Measurements from ENCODE around the gene DHRS2. TPM values are rescaled to one million over a fixed set of nuclear protein-coding genes. Genes with fewer than 3 reads are reported as not detected.

The DHRS2 gene
- total and polyA plus RNA-seq, 2 of the 4 experiments (the other 2 are of a cell fraction) = 0.12 to 0.18 TPM

GRCh38 chr14:23653051-23653450 lies 16.9 kb downstream of the DHRS2 start:
- no peak overlapping the region for H2BK120ac ChIP-seq (ENCODE audit: low read depth, low read length)
- H2AK9ac ChIP-seq (replicated peaks; ENCODE audit: low read depth, low read length, poor library complexity) = no peak overlapping the region
- no peak overlapping the region for H4K5ac ChIP-seq (ENCODE audit: low read depth, low read length)
- H3K36me3 ChIP-seq (ENCODE audit: control insufficient read depth, insufficient read depth, low read length) = no peaks in the 10 kb centered on the region
- no peaks in the 10 kb centered on the region for H3K9me1 ChIP-seq (ENCODE audit: insufficient read depth, low read length)
- TF ChIP-seq RFX5 (IDR thresholded peaks at IDR 0.05; ENCODE audit: low read depth, low read length) (no peak), POLR2A (IDR thresholded peaks at IDR 0.05; ENCODE audit: low read depth, low read length) (no peak), CEBPB (IDR thresholded peaks at IDR 0.05; ENCODE audit: low read depth, low read length) (no peak), BHLHE40 (IDR thresholded peaks at IDR 0.05; ENCODE audit: low read depth, low read length) (no peak), SMC3 (IDR thresholded peaks at IDR 0.05; ENCODE audit: low read depth, low read length) (no peak), CTCF (conservative IDR thresholded peaks at IDR 0.05; ENCODE audit: low read depth, low read length) (no peak), RAD21 (IDR thresholded peaks at IDR 0.05; ENCODE audit: low read length) (no peak), NFE2L2 (IDR thresholded peaks at IDR 0.05; ENCODE audit: low read depth, low read length) (no peak), USF2 (IDR thresholded peaks at IDR 0.05; ENCODE audit: low read depth, low read length) (no peak), MAZ (IDR thresholded peaks at IDR 0.05; ENCODE audit: borderline replicate concordance, low read depth, low read length) (no peak), RCOR1 (IDR thresholded peaks at IDR 0.05; ENCODE audit: insufficient replicate concordance, low read length) (no peak), CHD1 (IDR thresholded peaks at IDR 0.05; ENCODE audit: low read depth, low read length) (no peak), FOS (IDR thresholded peaks at IDR 0.05; ENCODE audit: low read depth, low read length) (no peak), MXI1 (IDR thresholded peaks at IDR 0.05; ENCODE audit: borderline replicate concordance, low read depth, low read length) (no peak), ELK1 (IDR thresholded peaks at IDR 0.05; ENCODE audit: borderline replicate concordance, low read depth, low read length) (no peak), MAFK (IDR thresholded peaks at IDR 0.05; ENCODE audit: low read depth, low read length) (no peak)
- H2AK5ac ChIP-seq (ENCODE audit: low read depth, low read length) = no peak overlapping the region
- no peak overlapping the region for H3K18ac ChIP-seq (ENCODE audit: low read depth, low read length)
- no peak overlapping the region for H3K4me3 ChIP-seq (ENCODE audit: insufficient read depth, low read depth, low read length)
- no TSS peak for BruUV-seq (replicated peaks)
- ChIA-PET CTCF (no interaction called here), POLR2A (ENCODE audit: unreplicated experiment) (no interaction called here)
- H4K8ac ChIP-seq (ENCODE audit: low read depth in 2 of 2, low read length in 2 of 2) = no peak overlapping the region
- no peak overlapping the region for H3K27ac ChIP-seq (ENCODE audit: insufficient read depth, low read length)
- H3K79me1 ChIP-seq (ENCODE audit: low read depth in 1 of 2, low read length in 2 of 2) = no peaks in the 10 kb centered on the region
- no peak overlapping the region for H3K4ac ChIP-seq (ENCODE audit: low read depth, low read length)
- H3K14ac ChIP-seq (replicated peaks; ENCODE audit: low read depth, low read length) = no peak overlapping the region
- ATAC-seq (ENCODE audit: low read depth) = no peak
- intact Hi-C loops (cut with micrococcal nuclease) (no loop called here), dilution Hi-C loops (cut with HindIII; ENCODE audit: low sequenced_read_pairs, unreplicated experiment) (no loop called here), in situ Hi-C loops (cut with MboI; ENCODE audit: low sequenced_read_pairs) (loop anchor here (10.0 kb wide), 1 partner anchor 252 kb away; no protein-coding TSS in a partner anchor)
- no peak overlapping the region for H2BK5ac ChIP-seq (ENCODE audit: low read depth, low read length, poor library complexity, severe bottlenecking)
- WGBS, 2 experiments (ENCODE audit: extremely low coverage in 2 of 2, insufficient read length in 1 of 2) = no CpG with 5 or more reads among the region's 1 CpG
- H2AFZ ChIP-seq (replicated peaks; ENCODE audit: low read length, poor library complexity) = no peak overlapping the region
- H3K27me3 ChIP-seq (ENCODE audit: control insufficient read depth, insufficient read depth, low read length) = peaks cover 3% of the 10 kb centered on the region
- no peak overlapping the region for H2BK20ac ChIP-seq (ENCODE audit: low read depth, low read length)
- H4K91ac ChIP-seq (ENCODE audit: insufficient read depth, low read depth, low read length) = no peak overlapping the region
- no peaks in the 10 kb centered on the region for H3K4me1 ChIP-seq (ENCODE audit: control insufficient read depth, insufficient read depth, low read length)
- DNase-seq = peak; percentile 5
- H3K4me2 ChIP-seq (ENCODE audit: low read depth, low read length) = no peak overlapping the region
- H3K9me3 ChIP-seq (ENCODE audit: control insufficient read depth, insufficient read depth, low read length) = no peaks in the 10 kb centered on the region
- no peak overlapping the region for H3K23ac ChIP-seq (ENCODE audit: low read depth, low read length)
- H4K20me1 ChIP-seq (ENCODE audit: insufficient read depth, low read length) = no peaks in the 10 kb centered on the region
- no peak overlapping the region for H2BK15ac ChIP-seq (ENCODE audit: low read depth, low read length)
- H3K56ac ChIP-seq (ENCODE audit: extremely low read depth, insufficient read depth, low read length) = no peak overlapping the region
- H3K9ac ChIP-seq (ENCODE audit: low read depth, low read length) = no peak overlapping the region
